Lower lobe of right lung (tissue), 2 donors: Measurements from ENCODE around the gene SBF2. TPM values are rescaled to one million over a fixed set of nuclear protein-coding genes. Genes with fewer than 3 reads are reported as not detected.

Source experiments
- ATAC-seq, 2 donors: fragments of 200-7000 bp; cut with Tn5 transposase; one replicate each; pipeline ENCODE4 v1.9.1; 2020 to 2022; ENCODE audit warnings: mild to moderate bottlenecking in 2 of 2, moderate library complexity in 2 of 2
- DNase-seq: peaks from one replicate; pipeline ENCODE4 v3.0.0-alpha.2; 2020
- H3K27ac ChIP-seq: fragments of 200-600 bp; one replicate; pipeline ENCODE4 v1.8.0; 2022
- H3K27me3 ChIP-seq: fragments of 200-600 bp; one replicate; pipeline ENCODE4 v1.8.0; 2022; ENCODE audit warnings: low read depth
- H3K36me3 ChIP-seq: fragments of 200-600 bp; one replicate; pipeline ENCODE4 v1.8.0; 2022; ENCODE audit warnings: mild to moderate bottlenecking
- H3K4me1 ChIP-seq: fragments of 200-600 bp; one replicate; pipeline ENCODE4 v1.8.0; 2022
- H3K4me3 ChIP-seq: fragments of 200-600 bp; one replicate; pipeline ENCODE4 v1.8.0; 2022; ENCODE audit warnings: mild to moderate bottlenecking
- H3K9me3 ChIP-seq: fragments of 200-600 bp; one replicate; pipeline ENCODE4 v1.8.0; 2022
- intact Hi-C: fragments of 100-400 bp; cut with DNase I; formaldehyde crosslinking; loops from one replicate; pipeline ENCODE4 v1.11.0; 2022
- total RNA-seq: library from RNA; stranded (reverse); fragmentation: NEBNext Ultra II Directional; extraction: Animal tissue kit (Norgen Biotek cat#: 25700); gene quantifications from one replicate; pipeline ENCODE4 v1.2.1, GENCODE V29; 2021
- TF ChIP-seq, protein P1 (sequence below): fragments of 200-600 bp; IDR thresholded peaks from one replicate; pipeline ENCODE4 v1.8.0; 2022; ENCODE audit warnings: antibody characterized with exemption, mild to moderate bottlenecking
- donor health status: DM: no; HTN: yes; CAD: no; lungs with severe emphysema.

Gene SBF2
- total RNA-seq, 1 donor from 2014 or later = 41.3 TPM

DNA sequence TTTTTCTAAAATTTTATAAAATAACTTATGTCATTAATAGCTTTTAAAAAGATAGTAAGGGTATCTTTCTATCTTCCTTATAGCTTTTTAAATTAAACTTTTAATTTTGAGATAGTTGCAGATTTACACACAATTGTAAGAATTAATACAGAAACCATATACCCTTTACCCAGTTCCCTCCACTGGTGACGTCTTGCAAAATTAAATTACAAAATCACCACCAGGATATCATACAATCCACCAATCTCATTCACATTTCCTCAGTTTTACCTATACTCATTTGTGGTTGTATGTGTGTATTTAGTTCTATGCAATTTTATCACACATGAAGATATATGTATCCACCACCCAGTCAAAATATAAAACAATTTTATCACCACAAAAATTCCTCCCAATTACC is 10.0 kb downstream of the SBF2 start:
- ATAC-seq (no peak), DNase-seq (no peak)
- H3K27ac ChIP-seq = no peak overlapping the region
- no peaks in the 10 kb centered on the region for H3K9me3 ChIP-seq
- no peak overlapping the region for H3K4me3 ChIP-seq
- H3K27me3 ChIP-seq = no peaks in the 10 kb centered on the region
- TF ChIP-seq, protein P1, sequence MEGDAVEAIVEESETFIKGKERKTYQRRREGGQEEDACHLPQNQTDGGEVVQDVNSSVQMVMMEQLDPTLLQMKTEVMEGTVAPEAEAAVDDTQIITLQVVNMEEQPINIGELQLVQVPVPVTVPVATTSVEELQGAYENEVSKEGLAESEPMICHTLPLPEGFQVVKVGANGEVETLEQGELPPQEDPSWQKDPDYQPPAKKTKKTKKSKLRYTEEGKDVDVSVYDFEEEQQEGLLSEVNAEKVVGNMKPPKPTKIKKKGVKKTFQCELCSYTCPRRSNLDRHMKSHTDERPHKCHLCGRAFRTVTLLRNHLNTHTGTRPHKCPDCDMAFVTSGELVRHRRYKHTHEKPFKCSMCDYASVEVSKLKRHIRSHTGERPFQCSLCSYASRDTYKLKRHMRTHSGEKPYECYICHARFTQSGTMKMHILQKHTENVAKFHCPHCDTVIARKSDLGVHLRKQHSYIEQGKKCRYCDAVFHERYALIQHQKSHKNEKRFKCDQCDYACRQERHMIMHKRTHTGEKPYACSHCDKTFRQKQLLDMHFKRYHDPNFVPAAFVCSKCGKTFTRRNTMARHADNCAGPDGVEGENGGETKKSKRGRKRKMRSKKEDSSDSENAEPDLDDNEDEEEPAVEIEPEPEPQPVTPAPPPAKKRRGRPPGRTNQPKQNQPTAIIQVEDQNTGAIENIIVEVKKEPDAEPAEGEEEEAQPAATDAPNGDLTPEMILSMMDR = no peak
- peaks cover 16% of the 10 kb centered on the region for H3K4me1 ChIP-seq
- no peaks in the 10 kb centered on the region for H3K36me3 ChIP-seq
- intact Hi-C loops = no loop called here

DNA sequence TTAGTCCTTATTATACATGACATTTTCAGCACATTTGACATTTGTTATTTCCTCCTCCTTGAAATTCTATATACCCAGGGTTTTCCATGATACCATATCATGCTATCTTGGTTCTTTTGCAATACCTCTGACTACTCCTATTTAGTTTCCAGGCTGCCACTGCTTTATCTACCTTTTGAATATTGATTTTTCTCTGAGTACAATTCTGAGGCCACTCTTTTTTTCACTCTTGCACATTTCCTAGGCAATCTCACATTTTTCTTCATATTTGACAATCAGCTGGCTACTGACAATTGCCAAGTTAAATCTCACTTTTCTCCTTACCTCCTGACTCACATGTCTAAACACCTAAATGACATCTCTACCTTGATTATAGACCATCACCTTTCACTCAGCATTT is 11.9 kb downstream of the SBF2 start:
- ATAC-seq (no peak), DNase-seq (no peak)
- H3K4me3 ChIP-seq = no peak overlapping the region
- no peaks in the 10 kb centered on the region for H3K36me3 ChIP-seq
- intact Hi-C loops = no loop called here
- H3K27ac ChIP-seq = no peak overlapping the region
- no peaks in the 10 kb centered on the region for H3K27me3 ChIP-seq
- H3K9me3 ChIP-seq = no peaks in the 10 kb centered on the region
- TF ChIP-seq, protein P1 = no peak
- peaks cover 16% of the 10 kb centered on the region for H3K4me1 ChIP-seq

DNA sequence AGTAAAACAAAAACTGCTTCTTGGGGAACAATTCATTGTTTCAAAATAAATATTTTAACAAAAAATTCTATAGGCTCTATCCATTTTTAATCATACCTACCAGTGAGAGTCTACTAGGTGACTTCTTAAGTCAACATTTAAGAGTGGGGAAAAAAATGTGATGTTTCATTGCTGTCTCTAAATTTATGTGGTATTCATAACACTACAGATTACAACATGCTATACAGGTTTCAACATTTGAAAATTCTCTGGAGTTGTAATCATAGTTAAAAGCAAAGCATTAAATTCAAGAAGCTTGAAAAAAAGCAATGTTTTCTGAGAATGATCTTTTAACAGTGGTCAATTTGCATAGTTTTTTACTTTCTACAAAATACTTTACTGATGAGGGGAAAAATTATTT is 18.3 kb downstream of the SBF2 start:
- Histone ChIP-seq H3K27me3 (no peaks in the 10 kb centered on the region), H3K36me3 (no peaks in the 10 kb centered on the region), H3K4me1 (no peaks in the 10 kb centered on the region), H3K4me3 (no peak overlapping the region), H3K9me3 (no peaks in the 10 kb centered on the region), H3K27ac (no peak overlapping the region)
- no peak for DNase-seq
- intact Hi-C loops = no loop called here
- ATAC-seq = no peak
- TF ChIP-seq, protein P1 = no peak

DNA sequence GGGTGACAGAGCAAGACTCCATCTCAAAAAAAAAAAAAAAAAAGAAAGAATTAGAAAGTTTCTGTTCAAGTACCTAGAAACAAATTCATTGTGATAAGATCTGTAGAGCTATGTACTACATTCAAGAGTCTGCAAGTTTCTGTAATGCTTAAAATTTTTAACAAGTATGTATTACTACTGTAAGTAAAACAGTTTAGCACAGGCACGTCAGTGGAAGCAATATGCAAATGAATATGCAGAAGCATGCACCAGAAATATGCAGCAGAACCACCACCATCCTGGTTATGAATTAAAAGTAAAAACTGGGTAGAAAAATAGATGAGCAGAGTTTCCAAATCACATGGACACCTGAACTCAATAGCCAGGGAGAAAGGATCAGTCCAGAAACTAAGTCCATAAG is 19.3 kb downstream of the SBF2 start:
- intact Hi-C loops = no loop called here
- Histone ChIP-seq H3K4me1 (no peaks in the 10 kb centered on the region), H3K36me3 (no peaks in the 10 kb centered on the region), H3K27ac (no peak overlapping the region), H3K9me3 (no peaks in the 10 kb centered on the region), H3K27me3 (no peaks in the 10 kb centered on the region), H3K4me3 (no peak overlapping the region)
- DNase-seq = no peak
- no peak for ATAC-seq
- TF ChIP-seq, protein P1 = no peak

DNA sequence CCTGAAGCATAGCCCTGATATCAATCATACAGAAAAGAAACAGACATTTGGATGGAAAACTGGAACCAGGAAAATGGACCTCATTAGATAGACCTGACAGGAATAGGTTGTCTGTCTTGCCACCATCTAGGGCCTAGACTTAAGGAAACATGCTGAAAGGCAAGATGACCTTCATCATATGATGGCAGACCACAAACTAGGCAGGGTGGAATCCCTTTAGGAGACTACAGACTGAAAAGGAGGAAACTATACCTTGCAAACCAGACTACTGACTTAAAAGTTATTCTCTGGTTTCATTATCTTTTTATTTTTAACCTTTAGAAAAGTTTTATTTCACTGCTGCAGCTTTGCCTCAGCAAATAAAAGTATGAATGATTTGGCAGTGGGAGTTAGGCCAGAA is 20.3 kb downstream of the SBF2 start:
- no peak overlapping the region for H3K27ac ChIP-seq
- intact Hi-C loops = no loop called here
- H3K36me3 ChIP-seq = no peaks in the 10 kb centered on the region
- ATAC-seq (no peak), DNase-seq (no peak)
- no peak overlapping the region for H3K4me3 ChIP-seq
- no peaks in the 10 kb centered on the region for H3K9me3 ChIP-seq
- no peaks in the 10 kb centered on the region for H3K27me3 ChIP-seq
- no peaks in the 10 kb centered on the region for H3K4me1 ChIP-seq
- TF ChIP-seq, protein P1 = no peak

DNA sequence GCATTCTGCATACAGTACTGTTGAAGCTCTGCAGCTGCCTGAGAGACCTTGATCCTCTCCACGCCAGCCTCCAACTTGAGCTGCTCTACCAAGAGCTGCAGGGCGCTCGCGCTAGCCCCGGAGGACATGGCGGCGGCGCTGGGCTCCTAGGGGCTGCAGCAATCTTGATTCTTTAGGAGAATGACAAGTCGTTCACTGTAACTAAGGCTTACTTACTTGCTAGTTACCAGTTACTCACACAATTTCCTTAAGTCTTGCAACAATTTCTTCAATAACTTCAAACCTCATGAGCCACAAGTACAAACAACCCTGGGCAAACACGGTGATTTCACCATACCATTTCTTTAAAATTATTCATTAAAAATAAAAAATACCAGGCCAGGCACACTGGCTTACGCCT is 21.9 kb downstream of the SBF2 start:
- Histone ChIP-seq H3K4me3 (no peak overlapping the region), H3K4me1 (no peaks in the 10 kb centered on the region), H3K36me3 (no peaks in the 10 kb centered on the region), H3K27me3 (no peaks in the 10 kb centered on the region), H3K27ac (no peak overlapping the region), H3K9me3 (no peaks in the 10 kb centered on the region)
- intact Hi-C loops = no loop called here
- TF ChIP-seq, protein P1 = no peak
- DNase-seq (no peak), ATAC-seq (no peak)
